PC-9 (cell line): ENCODE data around the gene TSPOAP1.

ENCODE experiments used
- CTCF ChIP-seq: fragments of 200-600 bp; sonication (generic); conservative IDR thresholded peaks from 2 replicates; pipeline ENCODE4 v1.6.1; 2017; ENCODE audit warnings: mixed run types, antibody characterized with exemption, mild to moderate bottlenecking, moderate library complexity
- EZH2 ChIP-seq: fragments of 200-600 bp; sonication (generic); IDR thresholded peaks from 2 replicates; pipeline ENCODE4 v1.8.0; 2017; ENCODE audit warnings: antibody characterized with exemption, low read depth

GRCh38 chr17:58338841-58339754 is 10.5 kb upstream of the TSPOAP1 start:
- TF ChIP-seq CTCF (no peak), EZH2 (no peak)
